ENCODE data around the gene NUB1. TPM values are rescaled to one million over a fixed set of nuclear protein-coding genes. Genes with fewer than 3 reads are reported as not detected.

Gene NUB1
- total RNA-seq, 1 donor from 2014 or later, result 41.6 TPM

GRCh38 chr7:151424799-151425198, 83.2 kb downstream of the NUB1 start:
- no peak overlapping the region for H3K9ac ChIP-seq (ENCODE audit: low read length)
- H3K4me3 Mint-ChIP-seq (ENCODE audit: unreplicated experiment), result no peak overlapping the region
- FAIRE-seq (no peak), DNase-seq (ENCODE audit: low read depth) (peak; percentile 65)
- peaks cover 27% of the 10 kb centered on the region for H3K4me1 Mint-ChIP-seq (ENCODE audit: low read depth, unreplicated experiment)
- no peaks in the 10 kb centered on the region for H3K36me3 ChIP-seq (ENCODE audit: insufficient read depth, low read length)
- no peaks in the 10 kb centered on the region for H3K79me2 ChIP-seq (ENCODE audit: insufficient read depth, low read length)
- H3K9me3 ChIP-seq (ENCODE audit: insufficient read depth, low read depth, low read length), result peaks cover 15% of the 10 kb centered on the region
- no peaks in the 10 kb centered on the region for H4K20me1 ChIP-seq (ENCODE audit: insufficient read depth, low read length)
- TF ChIP-seq CTCF (IDR thresholded peaks at IDR 0.05; ENCODE audit: insufficient read depth, low read depth, low read length) (no peak), EZH2 (IDR thresholded peaks at IDR 0.05; ENCODE audit: insufficient read depth, low read length) (no peak)
- peaks cover 1% of the 10 kb centered on the region for H3K36me3 Mint-ChIP-seq (ENCODE audit: low read depth, unreplicated experiment)
- no peak overlapping the region for H2AFZ ChIP-seq (ENCODE audit: low read depth, low read length)
- H3K9me3 Mint-ChIP-seq (ENCODE audit: unreplicated experiment), result peaks cover 18% of the 10 kb centered on the region
- no peak overlapping the region for H3K27ac ChIP-seq (ENCODE audit: low read depth, low read length)
- peaks cover 4% of the 10 kb centered on the region for H3K27me3 ChIP-seq (ENCODE audit: insufficient read depth, low read length)
- no peak overlapping the region for H3K27ac Mint-ChIP-seq (ENCODE audit: unreplicated experiment)
- H3K4me2 ChIP-seq (ENCODE audit: low read length), result no peak overlapping the region
- peaks cover 38% of the 10 kb centered on the region for H3K4me1 ChIP-seq (ENCODE audit: insufficient read depth, low read length)
- H3K27me3 Mint-ChIP-seq (ENCODE audit: low read depth, unreplicated experiment), result peaks cover 21% of the 10 kb centered on the region
- no peak overlapping the region for H3K4me3 ChIP-seq (ENCODE audit: insufficient read depth, low read depth, low read length)

- peaks cover 1% of the 10 kb centered on the region for H3K36me3 Mint-ChIP-seq (ENCODE audit: low read depth, unreplicated experiment)
- peaks cover 9% of the 10 kb centered on the region for H3K9me3 ChIP-seq (ENCODE audit: insufficient read depth, low read depth, low read length)
- peak; percentile 78 for DNase-seq (ENCODE audit: low read depth)
- no peak overlapping the region for H2AFZ ChIP-seq (ENCODE audit: low read depth, low read length)
- TF ChIP-seq CTCF (IDR thresholded peaks at IDR 0.05; ENCODE audit: insufficient read depth, low read depth, low read length), result no peak
- TF ChIP-seq EZH2 (IDR thresholded peaks at IDR 0.05; ENCODE audit: insufficient read depth, low read length), result no peak
- H3K27ac Mint-ChIP-seq (ENCODE audit: unreplicated experiment), result no peak overlapping the region
- H3K9ac ChIP-seq (ENCODE audit: low read length), result no peak overlapping the region
- H3K36me3 ChIP-seq (ENCODE audit: insufficient read depth, low read length), result no peaks in the 10 kb centered on the region
- peaks cover 1% of the 10 kb centered on the region for H3K27me3 ChIP-seq (ENCODE audit: insufficient read depth, low read length)
- H3K79me2 ChIP-seq (ENCODE audit: insufficient read depth, low read length), result no peaks in the 10 kb centered on the region
- peak overlapping the region; percentile 54 for H3K27ac ChIP-seq (ENCODE audit: low read depth, low read length)
- peaks cover 11% of the 10 kb centered on the region for H3K9me3 Mint-ChIP-seq (ENCODE audit: unreplicated experiment)
- H3K4me3 ChIP-seq (ENCODE audit: insufficient read depth, low read depth, low read length), result no peak overlapping the region
- FAIRE-seq, result no peak
- H3K4me1 Mint-ChIP-seq (ENCODE audit: low read depth, unreplicated experiment), result peaks cover 28% of the 10 kb centered on the region
- H3K27me3 Mint-ChIP-seq (ENCODE audit: low read depth, unreplicated experiment), result peaks cover 23% of the 10 kb centered on the region
- no peaks in the 10 kb centered on the region for H4K20me1 ChIP-seq (ENCODE audit: insufficient read depth, low read length)
- H3K4me3 Mint-ChIP-seq (ENCODE audit: unreplicated experiment), result no peak overlapping the region
- peak overlapping the region; percentile 68 for H3K4me2 ChIP-seq (ENCODE audit: low read length)
- peaks cover 39% of the 10 kb centered on the region for H3K4me1 ChIP-seq (ENCODE audit: insufficient read depth, low read length)
Measured at GRCh38 chr7:151425670-151426440, 84.2 kb downstream of the NUB1 start.

- Histone ChIP-seq H2AFZ (ENCODE audit: low read depth, low read length) (no peak overlapping the region), H3K4me3 (ENCODE audit: insufficient read depth, low read depth, low read length) (no peak overlapping the region), H3K9me3 (ENCODE audit: insufficient read depth, low read depth, low read length) (peaks cover 7% of the 10 kb centered on the region), H3K9ac (ENCODE audit: low read length) (no peak overlapping the region), H3K4me1 (ENCODE audit: insufficient read depth, low read length) (peaks cover 39% of the 10 kb centered on the region), H3K79me2 (ENCODE audit: insufficient read depth, low read length) (no peaks in the 10 kb centered on the region), H3K4me2 (ENCODE audit: low read length) (peak overlapping the region; percentile 68), H3K27me3 (ENCODE audit: insufficient read depth, low read length) (no peaks in the 10 kb centered on the region), H3K27ac (ENCODE audit: low read depth, low read length) (peak overlapping the region; percentile 57), H4K20me1 (ENCODE audit: insufficient read depth, low read length) (no peaks in the 10 kb centered on the region), H3K36me3 (ENCODE audit: insufficient read depth, low read length) (no peaks in the 10 kb centered on the region)
- H3K27ac Mint-ChIP-seq (ENCODE audit: unreplicated experiment), result no peak overlapping the region
- FAIRE-seq, result peak; percentile 64
- TF ChIP-seq CTCF (IDR thresholded peaks at IDR 0.05; ENCODE audit: insufficient read depth, low read depth, low read length) (no peak), EZH2 (IDR thresholded peaks at IDR 0.05; ENCODE audit: insufficient read depth, low read length) (no peak)
- peak; percentile 97 for DNase-seq (ENCODE audit: low read depth)
- H3K4me3 Mint-ChIP-seq (ENCODE audit: unreplicated experiment), result no peak overlapping the region
- H3K9me3 Mint-ChIP-seq (ENCODE audit: unreplicated experiment), result peaks cover 9% of the 10 kb centered on the region
- H3K4me1 Mint-ChIP-seq (ENCODE audit: low read depth, unreplicated experiment), result peaks cover 28% of the 10 kb centered on the region
- peaks cover 24% of the 10 kb centered on the region for H3K27me3 Mint-ChIP-seq (ENCODE audit: low read depth, unreplicated experiment)
- peaks cover 1% of the 10 kb centered on the region for H3K36me3 Mint-ChIP-seq (ENCODE audit: low read depth, unreplicated experiment)
Measured at GRCh38 chr7:151426441-151426903, 84.9 kb downstream of the NUB1 start.

All from astrocyte (in vitro differentiated cells and primary cell).